ENCODE measurements around the gene HES6. TPM values are rescaled to one million over a fixed set of nuclear protein-coding genes. Genes with fewer than 3 reads are reported as not detected.
"Not testable (repeated sequence)": the region's sequence is repeated elsewhere in the genome, so short reads cannot be mapped to it uniquely, and the experiment has no call there.

The HES6 gene
- total RNA-seq, 1 experiment from 2014 or later: 4.8 TPM

GRCh38 chr2:238273433-238273832 is 33.6 kb upstream of the HES6 start:
- not testable (repeated sequence) for DNase-seq (ENCODE audit: low spot score)

GRCh38 chr2:238272156-238272555 is 32.3 kb upstream of the HES6 start:
- DNase-seq (ENCODE audit: low spot score): no peak

- not testable (repeated sequence) for DNase-seq (ENCODE audit: low spot score)
These were observed 31.8 kb upstream of the HES6 start for GRCh38 chr2:238271686-238272085.

GRCh38 chr2:238271061-238271554 is 31.3 kb upstream of the HES6 start:
- no peak for DNase-seq (ENCODE audit: low spot score)

GRCh38 chr2:238270606-238271005 is 30.8 kb upstream of the HES6 start:
- no peak for DNase-seq (ENCODE audit: low spot score)

- DNase-seq (ENCODE audit: low spot score): no peak
These were observed 29.9 kb upstream of the HES6 start for GRCh38 chr2:238269741-238270140.

- DNase-seq (ENCODE audit: low spot score): no peak
These were observed 28.2 kb upstream of the HES6 start for GRCh38 chr2:238267884-238268680.

GRCh38 chr2:238267341-238267710 is 27.5 kb upstream of the HES6 start:
- no peak for DNase-seq (ENCODE audit: low spot score)

- no peak for DNase-seq (ENCODE audit: low spot score)
These were observed 25.8 kb upstream of the HES6 start for GRCh38 chr2:238265605-238266004.

- no peak for DNase-seq (ENCODE audit: low spot score)
These were observed 24.2 kb upstream of the HES6 start for GRCh38 chr2:238264072-238264460.

GRCh38 chr2:238263204-238264071 is 23.6 kb upstream of the HES6 start:
- peak; percentile 79 for DNase-seq (ENCODE audit: low spot score)

GRCh38 chr2:238262496-238263122 is 22.8 kb upstream of the HES6 start:
- DNase-seq (ENCODE audit: low spot score): no peak

- DNase-seq (ENCODE audit: low spot score): no peak
These were observed 22.0 kb upstream of the HES6 start for GRCh38 chr2:238261718-238262375.

- no peak for DNase-seq (ENCODE audit: low spot score)
These were observed 21.0 kb upstream of the HES6 start for GRCh38 chr2:238260883-238261282.

GRCh38 chr2:238259061-238260020 is 19.5 kb upstream of the HES6 start:
- DNase-seq (ENCODE audit: low spot score): no peak

GRCh38 chr2:238257786-238258700 is 18.2 kb upstream of the HES6 start:
- DNase-seq (ENCODE audit: low spot score): no peak

GRCh38 chr2:238256594-238257104 is 16.8 kb upstream of the HES6 start:
- peak; percentile 86 for DNase-seq (ENCODE audit: low spot score)

- DNase-seq (ENCODE audit: low spot score): no peak
These were observed 16.3 kb upstream of the HES6 start for GRCh38 chr2:238256111-238256510.

GRCh38 chr2:238255636-238256035 is 15.8 kb upstream of the HES6 start:
- no peak for DNase-seq (ENCODE audit: low spot score)
